Activated CD4-positive, alpha-beta memory T cell treated with anti-CD3 and anti-CD28 coated beads, Interleukin-2, amount 10 ng/mL, durations not matched to agents 7 days and 5 days (primary cell): ENCODE data around the gene CFAP99. TPM values are rescaled to one million over a fixed set of nuclear protein-coding genes. Genes with fewer than 3 reads are reported as not detected.

Experiments
- CTCF ChIA-PET: fragments of 350-600 bp; sonication (Branson Sonifier 250); formaldehyde crosslinking; loops from one replicate; lab custom pipeline; 2021; ENCODE audit warnings: antibody characterized with exemption, inconsistent platforms; lab: Charles Lee
- POLR2A ChIA-PET: fragments of 350-600 bp; sonication (Branson Sonifier 250); formaldehyde crosslinking; loops from one replicate; lab custom pipeline; 2021; ENCODE audit warnings: antibody characterized with exemption; lab: Charles Lee
- DNase-seq: peaks from one replicate; pipeline ENCODE4 v3.0.0-alpha.2; 2020
- H3K27ac Mint-ChIP-seq: one replicate; pipeline ENCODE4 v1.8.0; 2021; ENCODE audit warnings: mild to moderate bottlenecking, mixed read lengths
- H3K27me3 Mint-ChIP-seq: one replicate; pipeline ENCODE4 v1.8.0; 2021; ENCODE audit warnings: mixed read lengths
- H3K36me3 Mint-ChIP-seq: one replicate; pipeline ENCODE4 v1.8.0; 2021; ENCODE audit warnings: low read depth, mixed read lengths
- H3K4me1 Mint-ChIP-seq: one replicate; pipeline ENCODE4 v1.8.0; 2021; ENCODE audit warnings: mixed read lengths
- H3K4me3 Mint-ChIP-seq: one replicate; pipeline ENCODE4 v1.8.0; 2021; ENCODE audit warnings: mild to moderate bottlenecking, mixed read lengths
- H3K9me3 Mint-ChIP-seq: one replicate; pipeline ENCODE4 v1.8.0; 2021; ENCODE audit warnings: mixed read lengths
- total RNA-seq, 2 experiments: library from RNA; stranded (reverse); gene quantifications; one replicate each; pipeline ENCODE4 v1.2.3, GENCODE V29; 2021

CFAP99 gene
- total RNA-seq, 2 experiments from 2014 or later, result 0.08 TPM

DNA sequence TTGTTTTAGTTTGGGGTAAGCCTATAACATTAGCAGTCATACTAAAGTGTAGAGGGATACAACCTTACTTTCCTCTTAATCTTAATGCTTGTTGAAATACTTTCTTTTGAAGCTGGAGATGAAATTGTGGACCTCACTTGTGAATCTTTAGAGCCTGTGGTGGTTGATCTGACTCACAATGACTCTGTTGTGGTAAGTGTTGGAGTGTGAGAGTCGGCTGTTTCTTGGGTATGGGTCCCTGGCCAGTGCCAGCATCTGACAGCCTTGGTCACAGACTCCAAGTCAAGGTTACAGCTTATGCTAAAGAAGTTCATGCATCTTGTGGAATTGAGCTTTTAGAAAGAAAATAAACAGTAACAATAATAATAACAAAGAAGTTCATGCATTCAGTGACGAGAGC lies 81.8 kb downstream of the CFAP99 start:
- Mint-ChIP-seq H3K27ac (no peak overlapping the region), H3K36me3 (peaks cover 70% of the 10 kb centered on the region), H3K4me3 (no peak overlapping the region), H3K9me3 (no peaks in the 10 kb centered on the region), H3K27me3 (no peaks in the 10 kb centered on the region), H3K4me1 (peaks cover 4% of the 10 kb centered on the region)
- ChIA-PET CTCF (no interaction called here), POLR2A (no interaction called here)
- no peak for DNase-seq

DNA sequence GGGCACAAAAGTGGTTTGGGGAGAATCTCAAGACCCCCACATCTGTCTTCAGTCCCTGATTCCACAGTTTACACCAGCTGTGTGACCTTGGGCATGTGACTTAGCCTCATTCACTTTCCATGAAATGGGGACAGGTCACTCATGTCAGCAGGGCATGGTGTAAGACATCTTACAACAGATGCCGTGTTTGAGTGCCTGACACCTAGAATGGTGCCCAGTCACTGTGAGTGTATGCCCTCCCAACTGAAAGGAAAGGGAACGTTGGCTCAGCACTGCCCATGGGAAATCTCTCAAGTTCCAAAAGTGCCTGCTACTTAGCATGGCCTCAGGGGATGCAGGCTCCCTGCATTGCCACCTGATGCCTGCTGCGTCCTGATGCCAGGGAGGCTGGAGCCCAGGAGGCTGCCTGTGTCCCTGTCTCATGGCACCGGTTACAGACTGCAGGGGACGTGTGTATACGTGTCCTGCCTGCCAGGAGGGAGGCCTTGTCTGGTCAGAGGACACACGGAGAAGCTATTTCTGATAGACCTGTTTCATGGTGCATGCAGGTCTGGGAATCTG lies 82.4 kb downstream of the CFAP99 start:
- peaks cover 69% of the 10 kb centered on the region for H3K36me3 Mint-ChIP-seq
- CTCF ChIA-PET, result no interaction called here

DNA sequence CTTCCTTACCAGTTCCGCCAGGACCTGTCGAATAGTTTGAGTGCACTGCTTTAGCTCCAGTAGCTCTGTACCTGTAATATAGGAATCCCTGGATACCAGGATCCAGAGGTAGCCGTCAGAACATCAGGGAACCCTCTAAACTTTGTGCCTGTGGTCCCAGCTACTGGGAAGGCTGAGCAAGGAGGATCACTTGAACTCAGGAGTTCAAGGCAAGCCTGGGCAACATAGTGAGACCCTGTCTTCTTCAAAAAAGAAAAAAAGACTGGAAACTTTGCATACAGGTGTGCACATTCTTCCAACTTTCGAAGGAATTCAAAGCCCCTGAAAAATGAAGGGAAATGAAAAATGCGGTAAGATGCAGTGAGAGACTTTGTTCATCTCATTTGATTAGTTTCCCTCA lies 85.1 kb downstream of the CFAP99 start:
- Mint-ChIP-seq H3K27ac (no peak overlapping the region), H3K4me1 (peaks cover 5% of the 10 kb centered on the region), H3K36me3 (peaks cover 71% of the 10 kb centered on the region), H3K9me3 (no peaks in the 10 kb centered on the region), H3K27me3 (no peaks in the 10 kb centered on the region), H3K4me3 (no peak overlapping the region)
- ChIA-PET CTCF (interaction anchor here (0.6 kb wide), 1 partner anchor 559 kb away, joined by 3 read pairs; no protein-coding TSS in a partner anchor), POLR2A (interaction anchor here (1.2 to 1.5 kb wide), 2 partner anchors 11 to 14 kb away, joined by 3 to 4 read pairs; no protein-coding TSS in a partner anchor)
- DNase-seq, result no peak

More for the DNA sequence above, 82.4 kb downstream of the CFAP99 start:
- Mint-ChIP-seq H3K27ac (no peak overlapping the region), H3K4me3 (no peak overlapping the region), H3K9me3 (no peaks in the 10 kb centered on the region), H3K27me3 (no peaks in the 10 kb centered on the region), H3K4me1 (peaks cover 4% of the 10 kb centered on the region)
- no peak for DNase-seq
- POLR2A ChIA-PET, result no interaction called here

DNA sequence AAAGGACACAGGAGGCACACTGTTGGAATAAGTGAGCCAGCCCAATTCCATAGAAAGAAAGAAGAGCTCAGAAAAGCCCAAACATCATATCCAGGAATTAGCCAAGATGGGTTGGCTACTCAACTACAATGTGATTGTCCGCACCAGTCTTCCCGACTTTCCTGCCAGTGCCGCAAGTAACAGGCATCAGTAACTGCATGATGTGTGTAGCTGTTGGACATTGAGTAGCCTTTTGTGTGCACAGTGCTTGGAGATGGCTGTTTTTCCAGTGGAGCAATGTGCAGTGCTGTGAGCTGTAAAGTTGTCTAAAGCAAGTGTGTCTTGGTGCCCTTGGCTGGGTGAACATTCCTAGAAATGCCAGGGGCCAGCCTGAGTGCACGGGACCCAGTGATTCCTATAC lies 88.5 kb downstream of the CFAP99 start:
- no peak overlapping the region for H3K4me3 Mint-ChIP-seq
- no peak overlapping the region for H3K27ac Mint-ChIP-seq
- H3K36me3 Mint-ChIP-seq, result peaks cover 65% of the 10 kb centered on the region
- CTCF ChIA-PET, result interaction anchor here (0.9 to 1.9 kb wide), 2 partner anchors 38 to 287 kb away, joined by 3 to 5 read pairs; no protein-coding TSS in a partner anchor
- POLR2A ChIA-PET, result interaction anchor here (1.4 kb wide), 1 partner anchor 37 kb away, joined by 5 read pairs; no protein-coding TSS in a partner anchor
- no peaks in the 10 kb centered on the region for H3K27me3 Mint-ChIP-seq
- H3K4me1 Mint-ChIP-seq, result peaks cover 24% of the 10 kb centered on the region
- H3K9me3 Mint-ChIP-seq, result no peaks in the 10 kb centered on the region
- DNase-seq, result no peak

DNA sequence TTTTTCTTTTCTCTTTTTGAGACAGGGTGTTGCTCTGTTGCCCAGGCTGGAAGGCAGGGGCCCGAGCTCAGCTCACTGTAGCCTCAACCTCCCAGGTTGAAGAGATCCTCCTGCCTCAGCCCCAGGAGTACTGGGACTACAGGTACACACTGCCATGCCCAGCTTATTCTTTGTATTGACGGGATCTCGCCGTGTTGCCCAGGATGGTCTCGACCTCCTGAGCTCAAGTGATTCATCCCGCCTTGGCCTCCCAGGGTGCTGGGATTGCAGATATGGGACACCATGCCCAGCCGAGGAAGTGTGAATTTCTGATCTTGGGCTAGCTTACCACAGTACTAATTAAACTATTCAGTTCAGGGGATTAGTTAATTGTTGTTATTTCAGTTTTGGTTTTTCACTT lies 89.1 kb downstream of the CFAP99 start:
- ChIA-PET POLR2A (interaction anchor here (0.6 to 1.4 kb wide), 2 partner anchors 18 to 38 kb away, joined by 3 to 5 read pairs; no protein-coding TSS in a partner anchor), CTCF (interaction anchor here (0.9 to 1.9 kb wide), 2 partner anchors 38 to 288 kb away, joined by 3 to 5 read pairs; no protein-coding TSS in a partner anchor)
- Mint-ChIP-seq H3K4me3 (no peak overlapping the region), H3K4me1 (peaks cover 24% of the 10 kb centered on the region), H3K9me3 (no peaks in the 10 kb centered on the region), H3K27me3 (no peaks in the 10 kb centered on the region), H3K36me3 (peaks cover 66% of the 10 kb centered on the region), H3K27ac (no peak overlapping the region)
- no peak for DNase-seq

DNA sequence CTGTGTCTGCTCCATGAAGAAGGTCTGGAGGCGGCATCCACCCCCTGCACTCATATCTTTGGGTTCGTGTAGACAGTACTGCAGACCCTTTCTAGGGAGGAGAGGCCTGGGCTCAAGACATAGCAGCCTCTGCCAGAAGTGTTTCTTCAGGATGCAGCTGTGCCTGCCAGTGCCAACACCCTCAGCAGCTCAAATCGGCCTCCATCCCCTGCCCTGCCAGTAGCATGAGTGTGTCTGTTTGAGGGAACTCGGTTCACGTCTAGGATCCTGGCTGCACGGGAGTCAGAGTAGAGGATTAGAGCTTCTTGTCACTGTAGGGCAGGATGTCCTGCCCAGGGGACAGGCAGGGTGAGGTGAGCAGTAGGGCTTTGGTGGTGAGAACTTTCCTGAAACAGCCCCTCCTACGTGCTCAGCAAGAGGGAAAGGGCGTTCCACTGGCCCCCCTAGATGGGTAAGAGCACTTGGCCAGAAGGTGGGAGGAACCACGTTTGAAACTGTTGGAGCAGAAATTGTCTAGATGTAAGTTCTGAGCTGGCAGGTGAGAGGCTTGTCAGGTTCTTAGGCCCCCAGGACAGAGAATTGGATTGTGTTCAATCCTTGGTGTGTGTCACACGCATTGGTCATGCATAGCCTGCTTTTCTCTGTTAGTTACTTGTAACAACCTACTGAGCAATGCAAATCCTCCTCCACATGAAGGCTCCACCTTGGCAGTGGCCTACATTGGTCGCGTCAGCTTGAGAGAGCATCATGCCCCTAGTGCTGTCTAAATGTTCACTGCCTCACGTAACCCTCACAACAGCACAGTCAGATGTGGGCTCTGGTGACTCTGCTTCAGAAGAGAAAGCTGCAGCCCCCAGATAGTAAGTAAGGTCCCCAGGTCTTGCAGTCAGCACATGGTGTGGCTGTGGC lies 91.8 kb downstream of the CFAP99 start:
- no peaks in the 10 kb centered on the region for H3K9me3 Mint-ChIP-seq
- POLR2A ChIA-PET, result interaction anchor here (1.0 kb wide), 1 partner anchor 13 kb away, joined by 3 read pairs; no protein-coding TSS in a partner anchor
- H3K4me1 Mint-ChIP-seq, result peaks cover 24% of the 10 kb centered on the region
- H3K4me3 Mint-ChIP-seq, result no peak overlapping the region
- CTCF ChIA-PET, result no interaction called here
- DNase-seq, result no peak
- peaks cover 73% of the 10 kb centered on the region for H3K36me3 Mint-ChIP-seq
- no peaks in the 10 kb centered on the region for H3K27me3 Mint-ChIP-seq
- H3K27ac Mint-ChIP-seq, result peak overlapping the region; percentile 61

DNA sequence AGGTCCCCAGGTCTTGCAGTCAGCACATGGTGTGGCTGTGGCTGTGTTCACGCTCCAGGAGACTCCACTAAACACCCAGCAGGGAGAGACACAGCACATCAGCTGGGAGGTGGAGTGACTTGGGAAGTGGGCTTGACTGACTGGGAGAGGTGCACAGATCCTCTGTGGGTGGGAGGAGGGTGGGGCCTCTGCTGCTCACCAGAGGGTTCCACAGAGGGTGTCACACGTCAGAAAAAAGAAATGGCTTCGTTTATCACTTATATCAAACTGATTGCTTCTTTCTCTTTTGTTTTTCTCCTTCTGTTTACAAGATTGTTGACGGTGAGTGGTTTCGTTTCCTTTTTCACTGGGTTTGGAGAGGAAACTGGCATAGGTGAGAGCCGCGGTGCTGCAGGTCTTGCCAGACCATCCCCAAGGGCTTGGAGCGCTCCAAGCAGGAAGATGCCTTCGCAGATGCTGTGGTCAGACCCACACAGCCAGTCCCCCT lies 92.9 kb downstream of the CFAP99 start:
- H3K4me1 Mint-ChIP-seq, result peaks cover 24% of the 10 kb centered on the region
- H3K9me3 Mint-ChIP-seq, result no peaks in the 10 kb centered on the region
- peak; percentile 28 for DNase-seq
- H3K27ac Mint-ChIP-seq, result peak overlapping the region; percentile 85
- CTCF ChIA-PET, result no interaction called here
- H3K4me3 Mint-ChIP-seq, result no peak overlapping the region
- H3K36me3 Mint-ChIP-seq, result peaks cover 74% of the 10 kb centered on the region
- POLR2A ChIA-PET, result no interaction called here
- no peaks in the 10 kb centered on the region for H3K27me3 Mint-ChIP-seq

Other genes with a start within 250 kb of the CFAP99 start
- 10 to 100 TPM; 27.1 to 27.4 TPM for gene HAUS3, start 176.8 kb upstream of the CFAP99 start, total RNA-seq
- 1 to 10 TPM; 3.3 to 4.0 TPM for gene POLN, start 176.8 kb upstream of the CFAP99 start, total RNA-seq
- gene MXD4, start 156.8 kb upstream of the CFAP99 start, total RNA-seq, result 10 to 100 TPM; 26.9 to 29.6 TPM
- gene ZFYVE28, start 310 bp upstream of the CFAP99 start, total RNA-seq, result 10 to 100 TPM; 38.9 to 40.1 TPM
- 100 to 1,000 TPM; 106 to 113 TPM for gene RNF4, start 50.2 kb downstream of the CFAP99 start, total RNA-seq
- 10 to 100 TPM; 27.4 to 27.9 TPM for gene FAM193A, start 117.7 kb downstream of the CFAP99 start, total RNA-seq